ENCODE results near the gene EMX1.

DNA sequence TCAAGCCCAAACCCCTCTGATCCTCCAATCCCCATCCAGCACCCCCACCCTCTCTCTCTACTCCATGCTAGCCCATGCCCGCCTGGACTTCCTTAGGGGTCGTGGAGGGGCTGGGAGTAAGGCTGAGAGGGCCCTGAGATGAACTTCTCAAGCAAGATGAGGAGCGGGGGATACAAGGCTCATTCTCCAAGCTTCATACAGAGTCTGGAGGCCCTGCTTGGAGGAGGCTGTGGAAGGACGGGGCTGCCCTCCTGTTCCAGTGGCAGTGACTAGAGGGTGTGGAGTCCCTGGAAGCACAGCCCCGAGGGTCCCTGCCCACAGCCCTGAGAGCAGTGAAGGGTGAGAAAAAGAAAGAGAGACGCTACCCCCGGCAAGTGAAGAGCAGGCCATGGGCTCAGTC, 45.6 kb downstream of the EMX1 start:
- TF ChIP-seq, protein P1, sequence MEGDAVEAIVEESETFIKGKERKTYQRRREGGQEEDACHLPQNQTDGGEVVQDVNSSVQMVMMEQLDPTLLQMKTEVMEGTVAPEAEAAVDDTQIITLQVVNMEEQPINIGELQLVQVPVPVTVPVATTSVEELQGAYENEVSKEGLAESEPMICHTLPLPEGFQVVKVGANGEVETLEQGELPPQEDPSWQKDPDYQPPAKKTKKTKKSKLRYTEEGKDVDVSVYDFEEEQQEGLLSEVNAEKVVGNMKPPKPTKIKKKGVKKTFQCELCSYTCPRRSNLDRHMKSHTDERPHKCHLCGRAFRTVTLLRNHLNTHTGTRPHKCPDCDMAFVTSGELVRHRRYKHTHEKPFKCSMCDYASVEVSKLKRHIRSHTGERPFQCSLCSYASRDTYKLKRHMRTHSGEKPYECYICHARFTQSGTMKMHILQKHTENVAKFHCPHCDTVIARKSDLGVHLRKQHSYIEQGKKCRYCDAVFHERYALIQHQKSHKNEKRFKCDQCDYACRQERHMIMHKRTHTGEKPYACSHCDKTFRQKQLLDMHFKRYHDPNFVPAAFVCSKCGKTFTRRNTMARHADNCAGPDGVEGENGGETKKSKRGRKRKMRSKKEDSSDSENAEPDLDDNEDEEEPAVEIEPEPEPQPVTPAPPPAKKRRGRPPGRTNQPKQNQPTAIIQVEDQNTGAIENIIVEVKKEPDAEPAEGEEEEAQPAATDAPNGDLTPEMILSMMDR (conservative IDR thresholded peaks at IDR 0.05 in 1 of 2, IDR thresholded peaks at IDR 0.05 in 1 of 2; ENCODE audit: low read depth in 1 of 2, low read length in 2 of 2) = no peak
- TF ChIP-seq EZH2 (IDR thresholded peaks at IDR 0.05; ENCODE audit: low read length, missing control alignments) = no peak
